GM04504 (cell line): ENCODE measurements around the gene PROX2.

Source experiments
- DNase-seq: peaks from one replicate; pipeline ENCODE4 v3.0.0-alpha.2; 2012; ENCODE audit warnings: low read depth

Gene PROX2, protein sequence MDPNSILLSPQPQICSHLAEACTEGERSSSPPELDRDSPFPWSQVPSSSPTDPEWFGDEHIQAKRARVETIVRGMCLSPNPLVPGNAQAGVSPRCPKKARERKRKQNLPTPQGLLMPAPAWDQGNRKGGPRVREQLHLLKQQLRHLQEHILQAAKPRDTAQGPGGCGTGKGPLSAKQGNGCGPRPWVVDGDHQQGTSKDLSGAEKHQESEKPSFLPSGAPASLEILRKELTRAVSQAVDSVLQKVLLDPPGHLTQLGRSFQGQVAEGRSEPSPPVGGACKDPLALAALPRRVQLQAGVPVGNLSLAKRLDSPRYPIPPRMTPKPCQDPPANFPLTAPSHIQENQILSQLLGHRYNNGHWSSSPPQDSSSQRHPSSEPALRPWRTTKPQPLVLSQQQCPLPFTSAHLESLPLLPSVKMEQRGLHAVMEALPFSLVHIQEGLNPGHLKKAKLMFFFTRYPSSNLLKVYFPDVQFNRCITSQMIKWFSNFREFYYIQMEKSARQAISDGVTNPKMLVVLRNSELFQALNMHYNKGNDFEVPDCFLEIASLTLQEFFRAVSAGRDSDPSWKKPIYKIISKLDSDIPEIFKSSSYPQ

DNA sequence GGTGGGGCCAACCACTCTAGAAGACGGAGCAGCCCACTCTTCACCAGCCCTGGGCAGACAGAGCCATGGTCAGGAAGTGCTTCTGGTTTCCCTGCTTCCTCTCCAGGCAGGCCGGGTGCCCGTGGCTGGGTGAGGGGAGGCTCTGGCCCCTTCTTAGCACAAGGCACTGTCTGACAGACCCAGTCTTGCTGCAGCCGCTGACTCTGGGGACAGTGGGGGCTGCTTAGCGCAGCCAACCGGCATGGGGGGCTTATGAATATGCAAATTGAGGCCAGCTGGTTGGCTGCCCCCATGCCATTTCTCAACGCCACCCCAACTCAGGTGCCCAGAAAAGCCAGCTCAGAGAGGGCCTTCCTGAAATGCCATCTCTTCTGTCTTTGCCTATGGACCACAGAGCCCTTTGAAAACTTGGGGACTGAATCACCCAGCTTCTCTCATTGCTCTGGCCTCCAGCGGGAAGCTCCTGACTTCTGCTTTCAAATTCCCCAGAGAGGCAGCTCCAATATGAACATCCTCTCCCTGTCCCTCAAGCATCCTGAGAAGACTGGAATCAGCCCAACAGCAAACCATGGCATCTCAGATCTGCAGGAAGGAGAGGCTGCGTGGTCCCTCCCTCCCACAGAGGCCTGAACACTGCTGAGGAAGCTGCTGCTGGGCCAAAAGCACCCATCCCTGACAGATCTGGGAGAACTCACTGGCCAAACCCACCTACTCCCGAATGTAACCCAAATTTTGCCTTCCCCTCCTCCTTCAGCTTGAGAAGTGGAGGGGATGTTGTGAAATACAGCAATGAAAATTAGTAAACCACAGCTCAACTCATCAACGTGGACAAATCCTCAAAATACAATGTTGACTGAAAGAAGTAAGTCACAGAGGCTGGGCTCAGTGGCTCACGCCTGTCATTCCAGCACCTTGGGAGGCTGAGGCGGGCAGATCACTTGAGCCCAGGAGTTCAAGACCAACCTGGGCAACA lies at the start of gene PROX2:
Gene PROX2, minus strand, starts transcription at position 205 of the 973 bp plus-strand sequence. CDS start 12,311 bp downstream, outside the sequence.
- DNase-seq, result no peak

DNA sequence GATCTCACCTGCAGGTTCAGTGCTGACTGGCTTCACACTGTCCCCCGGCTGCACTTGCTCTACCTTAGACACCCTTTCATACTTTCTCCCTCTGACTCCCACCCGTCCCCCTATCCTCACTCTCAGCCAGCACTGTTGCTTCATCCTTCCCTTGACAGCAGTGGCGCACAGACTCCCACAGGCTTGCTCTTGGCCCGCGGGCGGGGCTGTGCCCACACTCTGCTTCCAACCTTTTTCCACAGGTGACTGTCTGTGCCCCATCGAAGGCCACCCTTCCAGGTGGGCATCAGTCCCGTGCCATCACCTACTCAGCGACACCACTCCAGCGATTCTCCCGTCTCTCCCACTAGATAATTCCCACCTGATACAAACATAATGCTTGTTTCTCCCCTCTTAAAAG lies 48.1 kb upstream of the PROX2 start:
- no peak for DNase-seq

DNA sequence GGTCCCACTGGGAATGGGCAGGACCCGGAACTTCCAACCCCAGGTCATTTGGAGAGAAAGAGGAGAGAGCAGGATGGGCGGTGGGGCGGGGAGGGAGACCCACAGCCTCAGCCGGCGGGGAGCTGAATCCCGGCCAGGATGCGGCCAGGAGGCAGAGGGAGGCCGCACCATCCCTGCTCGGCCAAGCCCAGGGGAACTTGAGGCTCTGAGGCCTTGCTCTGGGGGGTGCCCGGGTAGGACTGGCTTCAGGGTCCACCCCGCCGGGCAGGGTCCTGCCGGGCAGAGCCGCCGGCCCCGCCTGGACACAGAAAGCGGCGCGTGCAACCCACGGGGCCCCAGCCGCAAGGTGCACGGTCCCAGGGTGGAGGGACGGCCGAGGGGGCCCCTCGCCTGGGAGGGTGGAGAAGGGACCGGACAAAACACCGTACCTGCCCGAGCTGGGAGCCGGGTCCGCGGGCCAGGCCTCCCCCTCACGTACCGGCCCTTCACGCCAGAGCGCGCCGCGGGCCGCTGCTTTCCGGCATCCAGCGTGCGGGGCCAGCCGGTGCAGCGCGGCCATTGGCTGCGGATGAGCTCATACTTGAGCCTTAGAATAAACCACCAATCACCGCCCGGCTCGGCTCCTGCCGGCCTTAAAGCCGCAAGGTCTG lies 46.9 kb upstream of the PROX2 start, which contains the start of gene RPS6KL1:
Gene RPS6KL1, minus strand, starts transcription at position 509 of the 650 bp plus-strand sequence. CDS start 1,719 bp downstream, outside the sequence.
- peak; percentile 27 for DNase-seq

DNA sequence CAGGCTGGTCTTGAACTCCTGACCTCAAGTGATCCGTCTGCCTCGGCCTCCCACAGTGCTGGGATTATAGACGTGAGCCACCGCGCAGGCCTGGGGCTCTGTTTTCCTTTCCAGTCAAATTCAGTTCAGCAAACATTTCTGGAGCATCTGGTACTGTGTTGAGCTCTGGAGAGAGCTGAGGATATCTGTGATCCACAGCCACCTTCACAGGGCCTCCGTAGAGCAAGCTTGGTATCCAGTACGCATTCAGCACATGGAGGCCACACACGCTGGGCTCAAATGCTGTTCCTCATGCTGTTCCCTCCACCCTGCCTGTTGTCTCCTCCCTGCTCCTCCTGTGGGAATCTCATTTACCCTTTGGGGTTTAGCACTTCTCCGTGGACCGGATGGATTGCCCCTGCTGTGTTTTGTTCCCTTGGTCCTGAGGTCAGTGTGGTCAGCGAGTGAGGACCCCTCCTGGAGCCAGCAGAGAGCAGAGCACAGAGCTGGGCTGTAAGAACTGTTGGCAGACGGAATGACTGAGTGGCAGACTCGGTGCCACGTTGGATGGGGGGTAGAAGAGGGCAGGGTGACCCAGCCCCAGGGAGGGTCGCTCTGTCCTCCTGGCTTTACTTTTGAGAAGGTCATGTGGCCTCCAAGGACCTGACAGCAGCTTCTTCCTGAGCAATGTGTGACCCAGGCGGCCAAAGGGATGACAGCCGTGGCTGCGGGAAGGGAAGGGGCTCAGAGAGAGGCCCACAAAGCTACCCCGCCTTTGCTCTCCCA lies 46.2 kb upstream of the PROX2 start:
- DNase-seq, result no peak

DNA sequence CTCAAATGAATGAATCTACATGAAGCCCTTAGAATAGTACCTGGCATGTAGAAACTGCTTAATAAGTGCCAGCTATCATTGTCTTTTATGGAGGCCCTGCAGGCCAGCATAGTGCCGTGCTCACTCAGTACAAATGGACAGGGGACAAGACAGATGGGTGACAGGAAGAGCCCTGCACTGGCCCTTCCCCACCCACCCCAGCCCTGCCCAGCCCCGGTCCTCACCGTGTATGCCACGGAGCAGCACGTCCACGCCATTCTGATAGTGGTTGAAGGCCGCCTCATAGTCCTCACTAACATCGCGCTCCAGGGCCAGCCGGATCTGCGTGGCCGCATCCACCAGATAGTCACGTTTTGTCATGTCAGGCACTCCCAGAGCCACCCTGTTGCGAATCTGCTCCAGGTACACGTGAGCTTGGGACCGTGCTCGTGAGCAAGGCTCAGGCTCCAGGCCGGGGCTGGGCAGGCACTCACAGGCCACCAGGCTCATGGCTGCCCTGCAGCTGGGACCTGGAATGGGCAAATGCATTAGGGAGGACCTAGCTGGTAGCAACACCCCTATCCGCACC lies 45.2 kb upstream of the PROX2 start:
- no peak for DNase-seq

DNA sequence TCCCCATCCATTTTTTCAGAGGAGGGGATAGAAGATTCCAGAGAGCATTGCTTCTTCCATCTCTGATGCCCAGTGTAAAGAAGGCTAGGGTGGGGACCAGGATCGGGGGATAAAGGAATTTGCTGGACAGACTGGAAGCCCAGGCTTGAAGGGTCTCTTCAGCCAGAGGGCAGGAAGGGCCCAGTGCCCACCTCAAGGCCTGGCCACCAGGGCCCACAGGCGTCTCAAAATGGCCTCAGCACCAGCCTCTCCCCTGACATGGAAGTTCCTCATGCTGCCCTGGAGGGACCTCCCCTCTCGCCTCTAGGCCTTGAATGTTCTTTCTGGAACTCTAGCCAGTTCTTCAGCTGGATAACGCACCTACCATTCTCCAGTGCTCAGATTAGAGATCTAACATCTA lies 44.3 kb upstream of the PROX2 start:
- DNase-seq, result no peak

DNA sequence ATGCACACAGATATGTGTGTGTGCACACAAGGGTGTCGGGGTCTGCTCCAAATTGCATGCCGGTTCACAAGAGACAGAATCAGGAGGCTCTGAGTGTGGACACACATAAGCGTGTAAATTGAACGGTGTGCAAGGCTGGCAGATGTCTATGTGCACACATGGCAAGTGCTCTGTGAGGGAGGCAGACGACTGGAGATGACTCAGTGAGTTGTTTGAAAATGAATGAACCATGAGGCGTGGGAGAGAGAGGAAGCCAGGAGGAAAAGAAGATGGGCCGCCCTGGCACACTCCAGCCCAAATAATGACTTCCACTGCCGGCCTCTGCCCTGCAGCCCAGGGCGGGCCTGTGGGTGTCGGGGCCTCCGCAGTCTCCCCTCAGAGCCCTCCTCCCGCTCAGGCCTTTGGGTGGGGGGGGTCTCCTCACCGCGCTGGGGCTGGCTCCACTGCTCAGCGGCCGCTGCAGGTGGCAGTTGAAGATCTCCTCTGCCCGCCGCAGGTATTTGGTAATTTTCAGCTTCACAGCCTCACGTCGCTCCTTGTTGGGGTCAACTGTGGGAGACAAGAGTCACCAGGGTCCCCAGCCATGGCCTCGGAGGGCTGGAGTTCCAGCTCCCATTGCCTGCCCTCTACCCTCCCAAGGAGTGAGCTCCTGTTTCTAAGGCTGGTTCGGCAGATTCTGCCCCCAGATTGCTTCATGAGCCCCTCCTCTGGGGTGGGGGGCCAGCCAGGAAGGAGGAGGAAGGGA lies 43.6 kb upstream of the PROX2 start:
- no peak for DNase-seq

DNA sequence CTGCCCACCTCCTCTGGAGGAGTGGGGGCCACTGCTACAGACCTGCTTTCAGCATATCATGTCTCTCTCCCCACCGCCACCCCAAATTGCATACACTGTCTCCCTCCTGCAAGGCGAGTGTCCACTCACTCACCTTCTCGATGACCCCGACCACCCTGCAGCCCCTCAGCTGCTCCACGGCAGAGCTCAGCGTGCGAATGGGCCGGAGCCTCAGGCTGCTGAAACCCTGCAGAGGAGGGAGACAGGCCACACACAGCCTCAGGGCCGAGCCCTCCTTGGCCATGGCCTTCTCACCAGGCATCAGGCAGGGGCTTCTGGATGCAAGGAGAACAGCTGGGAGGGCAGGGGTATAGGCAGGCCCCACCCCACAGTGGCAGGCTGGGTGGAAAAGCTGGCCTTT lies 42.4 kb upstream of the PROX2 start:
- no peak for DNase-seq

DNA sequence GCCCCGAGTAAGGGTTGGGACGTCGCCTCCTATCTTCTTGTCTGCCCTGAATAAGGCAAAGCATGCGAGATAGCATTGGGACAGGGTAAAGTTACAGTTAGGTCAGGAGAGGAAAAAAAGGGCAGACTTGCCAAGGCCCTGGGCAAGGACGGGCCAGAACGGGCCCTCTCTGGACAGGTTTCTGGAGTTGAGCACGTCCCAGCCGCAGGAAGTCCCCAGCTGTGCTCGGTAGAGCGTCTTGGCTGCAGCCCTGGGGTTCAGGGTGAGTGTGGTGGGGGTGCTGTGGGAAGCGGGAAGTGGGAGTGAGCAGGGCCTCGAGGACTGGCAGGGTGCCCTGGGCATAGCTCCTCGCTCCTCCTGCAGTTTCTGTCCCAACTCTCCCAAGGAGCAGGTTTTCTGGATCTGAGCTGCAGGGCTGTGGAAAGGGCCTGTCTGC lies 41.7 kb upstream of the PROX2 start:
- no peak for DNase-seq

DNA sequence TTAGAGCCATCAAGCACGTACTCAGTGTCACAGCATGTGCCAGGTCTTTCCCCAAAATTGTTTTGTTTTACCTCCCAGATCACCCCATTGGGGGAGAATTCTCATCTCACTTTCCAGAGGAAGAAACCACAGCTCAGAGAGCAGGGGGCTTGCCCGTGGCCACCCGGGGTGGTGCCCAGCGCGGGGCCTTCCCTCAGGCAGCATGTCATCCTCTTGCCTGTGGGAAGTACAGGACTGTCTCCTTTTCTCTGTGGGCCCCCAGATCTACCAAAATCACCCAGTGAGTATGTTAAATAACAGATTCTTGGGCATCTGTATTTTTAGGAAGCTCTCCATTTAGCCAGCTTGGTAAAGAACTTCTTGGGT lies 41.2 kb upstream of the PROX2 start:
- DNase-seq, result no peak

DNA sequence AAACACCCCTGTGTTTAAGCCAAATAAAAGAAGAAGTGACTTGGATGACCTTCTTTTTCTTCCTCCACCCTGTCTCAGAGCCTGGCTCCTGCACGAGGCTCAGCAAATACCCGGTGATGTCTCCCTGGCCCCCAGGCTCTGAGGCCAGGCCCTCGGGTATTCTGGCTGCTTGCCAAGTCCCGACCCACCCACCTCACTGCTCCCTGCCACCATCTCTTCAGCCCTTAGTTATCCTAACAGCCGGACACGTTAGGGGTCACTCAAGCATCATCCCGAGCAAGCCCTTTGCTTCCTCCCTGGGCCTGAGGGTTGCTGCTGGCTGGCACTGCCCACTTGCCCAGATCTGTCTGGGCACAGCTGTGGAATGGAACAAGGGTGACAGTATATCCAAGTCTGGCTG lies 39.9 kb upstream of the PROX2 start:
- DNase-seq, result no peak

DNA sequence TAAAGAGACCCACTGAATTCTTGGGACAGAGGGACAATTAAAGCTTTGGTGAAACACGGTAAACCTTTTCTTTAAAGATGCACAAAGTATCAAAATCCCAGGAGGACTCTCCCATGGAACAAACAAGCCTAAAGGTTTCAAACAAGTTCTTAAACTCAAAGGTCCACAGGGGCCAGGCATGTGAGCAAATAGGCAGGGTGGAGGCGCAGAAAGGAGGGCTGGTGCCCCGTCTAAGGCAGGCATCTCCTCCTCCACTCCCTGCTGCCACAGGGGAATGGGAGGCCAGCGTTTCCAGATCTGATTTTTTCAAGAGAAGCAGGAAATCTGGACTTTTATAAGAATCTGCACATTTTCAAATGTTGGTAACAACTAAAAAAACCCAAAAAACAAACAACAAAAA lies 39.5 kb upstream of the PROX2 start:
- DNase-seq, result no peak

DNA sequence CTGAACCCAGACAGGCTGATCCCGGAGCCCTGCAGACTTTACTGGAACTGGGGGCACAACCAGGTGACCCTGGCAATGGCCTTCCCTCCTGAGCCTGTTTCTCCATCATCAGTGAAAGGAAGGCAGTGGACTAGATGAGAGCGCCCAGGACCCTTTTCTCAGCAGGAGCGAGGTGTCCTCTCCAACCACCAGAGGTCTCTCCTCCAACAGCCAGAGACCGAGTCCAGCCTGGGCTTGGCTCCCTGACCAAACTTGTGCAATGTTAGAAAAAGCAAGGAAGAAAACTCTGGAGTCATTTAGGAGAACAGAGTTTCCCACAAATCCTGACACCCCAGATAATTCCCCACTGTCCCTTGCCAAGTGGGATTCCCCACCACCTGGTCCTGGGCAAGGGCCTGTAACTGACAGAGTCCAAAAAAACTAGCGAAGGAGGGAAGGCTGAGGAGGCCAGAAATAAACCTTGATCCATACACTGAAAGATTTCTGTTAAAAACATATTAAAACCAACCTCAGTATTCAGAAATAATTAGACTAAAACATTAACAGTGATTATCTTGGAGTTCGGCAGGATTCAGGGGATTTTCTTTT lies 38.1 kb upstream of the PROX2 start:
- DNase-seq, result peak; percentile 50

DNA sequence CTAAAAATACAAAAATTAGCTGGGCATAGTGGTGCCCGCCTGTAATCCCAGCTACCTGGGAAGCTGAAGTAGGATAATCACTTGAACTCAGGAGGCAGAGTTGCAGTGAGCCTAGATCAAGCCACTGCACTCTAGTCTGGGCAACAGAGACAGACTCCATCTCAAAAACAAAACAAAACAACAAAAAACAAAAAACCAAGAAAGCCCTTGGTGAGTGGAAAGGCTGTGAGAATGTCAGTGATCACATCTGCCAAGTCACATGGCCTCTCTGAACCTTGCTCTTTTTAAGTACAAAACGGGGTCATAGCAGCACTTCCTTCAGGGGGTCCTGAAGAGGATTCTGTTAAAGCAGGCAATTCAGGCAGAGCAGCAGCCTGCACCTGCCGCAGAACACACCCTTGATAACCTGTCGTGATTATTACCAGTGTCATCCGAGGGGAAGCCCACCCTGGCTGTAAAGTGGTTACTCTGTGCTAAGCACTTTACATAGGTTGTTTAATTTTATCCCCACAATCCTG lies 37.5 kb upstream of the PROX2 start:
- DNase-seq, result no peak

DNA sequence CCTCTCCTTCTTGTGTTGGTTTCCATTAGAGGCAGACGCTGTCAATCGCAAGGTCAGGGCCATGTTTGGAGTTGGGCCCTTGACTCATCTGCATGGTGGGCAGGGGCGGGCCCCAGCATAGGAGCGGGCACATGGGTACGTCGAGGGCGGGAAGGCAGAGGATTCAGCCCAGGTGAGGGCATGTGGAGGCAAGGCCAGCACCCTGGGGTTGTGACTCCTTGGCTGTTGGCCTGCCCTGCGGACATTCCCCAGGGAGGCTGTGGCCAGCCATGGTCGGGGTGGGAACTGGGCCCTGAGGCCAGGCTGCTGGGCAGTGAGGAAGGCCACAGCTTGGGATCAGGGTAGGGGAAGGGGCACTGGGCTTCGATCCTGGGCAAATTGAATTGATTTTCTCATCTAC lies 36.9 kb upstream of the PROX2 start:
- DNase-seq, result no peak

DNA sequence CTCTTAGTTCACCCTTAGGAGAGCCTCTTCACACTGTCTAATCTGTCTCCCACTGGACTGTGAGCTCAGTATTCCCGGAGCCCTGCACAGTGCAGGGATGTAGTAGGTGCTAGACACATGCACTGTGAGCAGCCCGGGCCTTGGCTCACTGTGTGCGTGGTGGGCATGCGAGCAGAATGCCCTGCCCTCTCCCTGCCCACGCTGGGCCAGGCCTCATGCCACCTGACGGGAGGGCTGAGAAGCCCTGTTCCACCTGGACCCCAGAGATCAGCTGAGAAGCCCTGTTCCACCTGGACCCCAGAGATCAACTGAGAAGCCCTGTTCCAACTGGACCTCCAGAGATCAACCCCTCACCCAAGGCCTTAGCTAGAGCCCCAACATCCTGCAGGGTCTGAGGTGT lies 36.2 kb upstream of the PROX2 start:
- DNase-seq, result no peak

DNA sequence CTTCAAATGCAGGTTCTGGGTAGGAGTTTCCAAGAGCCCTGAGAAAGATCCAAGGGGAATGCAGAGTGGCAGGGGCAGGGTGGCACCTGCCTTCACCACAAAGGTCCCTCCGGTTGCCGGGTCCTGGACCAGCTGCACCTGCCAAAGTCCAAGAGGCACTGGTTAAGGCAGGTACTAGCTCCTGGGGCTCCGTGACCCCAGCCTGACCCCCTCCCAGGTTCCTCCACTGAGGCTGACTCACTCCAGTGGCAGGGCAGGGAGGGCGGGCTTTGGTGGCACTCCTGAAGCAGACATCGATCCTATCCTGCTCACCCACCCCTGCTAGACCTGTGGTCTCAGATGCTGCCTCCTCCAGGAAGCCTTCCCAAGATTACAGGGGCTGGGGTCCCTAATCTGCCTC lies 35.8 kb upstream of the PROX2 start:
- DNase-seq, result no peak

DNA sequence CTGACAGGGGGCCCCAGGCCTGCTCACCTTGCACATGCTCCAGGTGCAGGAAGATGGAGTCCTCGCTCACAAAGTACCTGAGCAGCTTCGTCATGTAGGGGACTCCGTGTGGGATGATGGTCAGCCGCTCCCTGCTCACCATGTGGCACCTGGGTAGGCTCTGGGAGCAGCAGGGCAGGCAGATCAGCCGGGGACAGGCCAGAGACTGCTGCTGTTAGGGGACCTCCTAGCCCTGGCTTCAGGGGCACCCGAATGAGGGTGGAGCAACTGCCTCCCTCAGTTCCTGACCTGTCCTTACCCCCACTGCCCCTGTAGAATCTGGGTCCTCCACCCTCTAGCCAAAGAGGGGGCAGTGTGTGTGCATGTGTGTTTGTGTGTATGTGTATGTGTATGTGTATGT lies 35.3 kb upstream of the PROX2 start:
- no peak for DNase-seq

DNA sequence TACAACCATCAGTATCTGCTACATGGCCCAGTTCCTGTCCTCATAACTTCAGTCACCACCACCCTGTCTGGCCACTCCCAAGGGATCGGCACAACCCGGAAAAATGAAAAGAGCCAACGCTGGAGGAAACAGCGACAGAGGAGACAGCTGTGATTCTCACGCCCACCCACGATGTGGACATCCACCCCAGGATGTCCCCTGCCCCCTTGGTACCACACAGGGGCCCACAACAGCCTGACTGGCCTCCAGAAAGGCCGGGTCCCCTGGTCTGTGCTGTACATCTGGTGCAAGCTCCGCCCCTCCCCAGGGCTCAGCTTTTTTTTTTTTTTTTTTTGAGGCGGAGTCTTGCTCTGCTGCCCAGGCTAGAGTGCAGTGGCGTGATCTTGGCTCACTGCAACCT lies 34.6 kb upstream of the PROX2 start:
- DNase-seq, result no peak

DNA sequence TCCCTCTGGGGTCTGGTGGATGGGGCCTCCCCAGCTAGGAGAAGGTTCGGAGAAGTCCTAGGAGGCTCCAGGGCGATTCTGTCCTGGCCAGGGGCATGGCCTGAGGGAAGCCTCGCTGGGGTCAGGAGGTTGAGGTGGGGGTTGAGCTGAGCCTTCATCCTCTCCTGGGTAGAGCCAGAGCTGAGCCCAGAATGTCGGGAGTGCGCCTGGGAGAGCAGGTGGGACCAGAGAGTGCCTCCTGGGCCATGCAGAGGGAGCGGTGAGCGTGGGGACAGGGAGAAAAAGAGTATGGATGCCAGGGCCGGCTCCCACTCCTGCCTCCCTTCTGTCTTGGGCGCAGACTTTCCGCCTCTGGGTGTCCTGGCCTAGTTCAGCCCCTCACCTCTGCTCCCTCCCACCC lies 34.0 kb upstream of the PROX2 start:
- no peak for DNase-seq
